Measurements from ENCODE around the gene KIF23.

- TF ChIP-seq, protein P1, sequence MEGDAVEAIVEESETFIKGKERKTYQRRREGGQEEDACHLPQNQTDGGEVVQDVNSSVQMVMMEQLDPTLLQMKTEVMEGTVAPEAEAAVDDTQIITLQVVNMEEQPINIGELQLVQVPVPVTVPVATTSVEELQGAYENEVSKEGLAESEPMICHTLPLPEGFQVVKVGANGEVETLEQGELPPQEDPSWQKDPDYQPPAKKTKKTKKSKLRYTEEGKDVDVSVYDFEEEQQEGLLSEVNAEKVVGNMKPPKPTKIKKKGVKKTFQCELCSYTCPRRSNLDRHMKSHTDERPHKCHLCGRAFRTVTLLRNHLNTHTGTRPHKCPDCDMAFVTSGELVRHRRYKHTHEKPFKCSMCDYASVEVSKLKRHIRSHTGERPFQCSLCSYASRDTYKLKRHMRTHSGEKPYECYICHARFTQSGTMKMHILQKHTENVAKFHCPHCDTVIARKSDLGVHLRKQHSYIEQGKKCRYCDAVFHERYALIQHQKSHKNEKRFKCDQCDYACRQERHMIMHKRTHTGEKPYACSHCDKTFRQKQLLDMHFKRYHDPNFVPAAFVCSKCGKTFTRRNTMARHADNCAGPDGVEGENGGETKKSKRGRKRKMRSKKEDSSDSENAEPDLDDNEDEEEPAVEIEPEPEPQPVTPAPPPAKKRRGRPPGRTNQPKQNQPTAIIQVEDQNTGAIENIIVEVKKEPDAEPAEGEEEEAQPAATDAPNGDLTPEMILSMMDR (IDR thresholded peaks at IDR 0.05) = no peak
- TF ChIP-seq RFX5 (IDR thresholded peaks at IDR 0.05; ENCODE audit: low read length) (no peak), SMC3 (IDR thresholded peaks at IDR 0.05; ENCODE audit: low read depth, low read length) (no peak), RXRA (IDR thresholded peaks at IDR 0.05; ENCODE audit: borderline replicate concordance, low read depth) (no peak), EP300 (IDR thresholded peaks at IDR 0.05; ENCODE audit: borderline replicate concordance in 1 of 2, low read depth in 1 of 2, low read length in 1 of 2) (no peak), FOXM1 (IDR thresholded peaks at IDR 0.05; ENCODE audit: low read depth) (no peak), REST (IDR thresholded peaks at IDR 0.05; ENCODE audit: low read depth, low read length) (no peak)
Observed at GRCh38 chr15:69377216-69377970, 36.8 kb upstream of the KIF23 start.
